Esophagus squamous epithelium (tissue), 4 donors: Measurements from ENCODE around the gene PNPLA8.

Source experiments
- POLR2A ChIP-seq, 4 donors: fragments of 450-650 bp; IDR thresholded peaks; one replicate each; pipeline ENCODE4 v1.6.1; 2017; ENCODE audit warnings: antibody characterized with exemption in 4 of 4, mild to moderate bottlenecking in 4 of 4, moderate library complexity in 3 of 4
- TF ChIP-seq, protein P1 (sequence below), 6 experiments: fragments of 450-650 bp in 4 of 6; fragments of 200-600 bp in 2 of 6; sonication (generic) in 2 of 6; IDR thresholded peaks; one replicate each; pipeline ENCODE4 v1.5.1; 2016 to 2019; ENCODE audit warnings: antibody characterized with exemption in 6 of 6, mild to moderate bottlenecking in 4 of 6, moderate library complexity in 4 of 6

DNA sequence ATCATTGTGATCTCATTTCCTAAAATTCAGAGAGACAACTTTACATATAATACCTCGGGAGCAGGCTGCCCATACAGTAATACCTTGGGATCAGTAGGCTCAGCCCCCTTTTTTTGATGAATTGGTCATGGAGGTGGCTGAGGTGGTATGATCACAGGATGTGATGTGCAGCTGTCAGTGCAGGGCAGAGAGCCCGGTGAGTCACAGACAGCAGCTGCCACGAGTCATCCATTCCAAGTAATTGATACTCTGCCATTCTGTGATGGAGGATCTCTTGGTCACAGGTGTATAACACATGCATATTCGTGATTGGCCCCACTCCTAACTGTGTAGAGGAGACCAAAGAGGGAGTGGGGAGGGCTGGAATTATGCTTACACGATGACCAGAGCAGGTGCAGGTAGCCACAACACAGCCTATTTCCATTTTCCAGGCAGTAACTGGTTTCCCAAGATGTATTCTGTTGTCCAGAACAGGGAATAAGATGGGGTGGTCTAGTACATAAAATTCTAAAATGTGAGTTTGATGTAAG, 83.8 kb downstream of the PNPLA8 start:
- TF ChIP-seq, protein P1, sequence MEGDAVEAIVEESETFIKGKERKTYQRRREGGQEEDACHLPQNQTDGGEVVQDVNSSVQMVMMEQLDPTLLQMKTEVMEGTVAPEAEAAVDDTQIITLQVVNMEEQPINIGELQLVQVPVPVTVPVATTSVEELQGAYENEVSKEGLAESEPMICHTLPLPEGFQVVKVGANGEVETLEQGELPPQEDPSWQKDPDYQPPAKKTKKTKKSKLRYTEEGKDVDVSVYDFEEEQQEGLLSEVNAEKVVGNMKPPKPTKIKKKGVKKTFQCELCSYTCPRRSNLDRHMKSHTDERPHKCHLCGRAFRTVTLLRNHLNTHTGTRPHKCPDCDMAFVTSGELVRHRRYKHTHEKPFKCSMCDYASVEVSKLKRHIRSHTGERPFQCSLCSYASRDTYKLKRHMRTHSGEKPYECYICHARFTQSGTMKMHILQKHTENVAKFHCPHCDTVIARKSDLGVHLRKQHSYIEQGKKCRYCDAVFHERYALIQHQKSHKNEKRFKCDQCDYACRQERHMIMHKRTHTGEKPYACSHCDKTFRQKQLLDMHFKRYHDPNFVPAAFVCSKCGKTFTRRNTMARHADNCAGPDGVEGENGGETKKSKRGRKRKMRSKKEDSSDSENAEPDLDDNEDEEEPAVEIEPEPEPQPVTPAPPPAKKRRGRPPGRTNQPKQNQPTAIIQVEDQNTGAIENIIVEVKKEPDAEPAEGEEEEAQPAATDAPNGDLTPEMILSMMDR (IDR thresholded peaks at IDR 0.05): no peak
- no peak for TF ChIP-seq POLR2A (IDR thresholded peaks at IDR 0.05)
